HEK293 (cell line): ENCODE results near the gene ZNF23.

Experiments used
- CTCF ChIA-PET: fragments of 350-600 bp; formaldehyde crosslinking; extraction: SDS; loops from one replicate; lab custom pipeline; 2021; ENCODE audit warnings: antibody characterized with exemption; lab: Yijun Ruan, JAX
- POLR2A ChIA-PET: fragments of 300-600 bp; formaldehyde crosslinking; extraction: SDS; loops from one replicate; lab custom pipeline; 2020; ENCODE audit warnings: antibody characterized with exemption, inconsistent platforms; lab: Yijun Ruan, JAX
- H3K27ac ChIP-seq: fragments of 200-500 bp; sonication (Bioruptor generic); 2 replicates; pipeline ENCODE4 v1.5.1; 2014; ENCODE audit warnings: low read depth, low read length, control low read depth, inconsistent platforms; ENCODE audit errors: extremely low read depth
- H3K36me3 ChIP-seq, 2 experiments: fragments of 200-500 bp in 1 of 2; sonication (Bioruptor generic) in 1 of 2; 1 replicate in 1 of 2; 2 replicates in 1 of 2; pipeline ENCODE4 v1.5.1; 2014 to 2017; ENCODE audit warnings: inconsistent platforms in 2 of 2, low read length in 2 of 2; ENCODE audit not compliant: control insufficient read depth in 2 of 2, insufficient read depth in 1 of 2
- H3K4me1 ChIP-seq: fragments of 200-500 bp; sonication (Bioruptor generic); 2 replicates; pipeline ENCODE4 v1.5.1; 2014; ENCODE audit warnings: mild to moderate bottlenecking, low read length, inconsistent platforms; ENCODE audit not compliant: control insufficient read depth, insufficient read depth
- H3K4me3 ChIP-seq: 2 replicates; pipeline ENCODE4 v1.5.1; 2011; ENCODE audit warnings: low read depth, mild to moderate bottlenecking, control low read depth, low read length, moderate library complexity
- H3K9me3 ChIP-seq: fragments of 200-500 bp; sonication (Bioruptor generic); 2 replicates; pipeline ENCODE4 v1.5.1; 2014; ENCODE audit warnings: low read depth, low read length, inconsistent platforms; ENCODE audit not compliant: control insufficient read depth, insufficient read depth
- FEZF1 ChIP-seq: fragments of 450-650 bp; formaldehyde crosslinking; IDR thresholded peaks from 2 replicates; pipeline ENCODE4 v1.5.1; 2016; ENCODE audit warnings: missing biosample characterization, missing genetic modification characterization
- KLF7 ChIP-seq: fragments of 450-650 bp; formaldehyde crosslinking; IDR thresholded peaks from 2 replicates; pipeline ENCODE4 v1.5.1; 2016; ENCODE audit warnings: missing biosample characterization, missing genetic modification characterization, borderline replicate concordance
- PRDM4 ChIP-seq: fragments of 450-650 bp; formaldehyde crosslinking; IDR thresholded peaks from 2 replicates; pipeline ENCODE4 v1.5.1; 2017; ENCODE audit warnings: missing biosample characterization, missing genetic modification characterization
- SP2 ChIP-seq: fragments of 450-650 bp; formaldehyde crosslinking; IDR thresholded peaks from 2 replicates; pipeline ENCODE4 v1.5.1; 2016; ENCODE audit warnings: missing biosample characterization, missing genetic modification characterization
- ZNF10 ChIP-seq: fragments of 450-650 bp; formaldehyde crosslinking; IDR thresholded peaks from 2 replicates; pipeline ENCODE4 v1.5.1; 2017; ENCODE audit warnings: missing biosample characterization, missing genetic modification characterization
- ZNF202 ChIP-seq: fragments of 450-650 bp; formaldehyde crosslinking; IDR thresholded peaks from 2 replicates; pipeline ENCODE4 v1.5.1; 2016; ENCODE audit warnings: missing biosample characterization, missing genetic modification characterization, borderline replicate concordance
- ZNF341 ChIP-seq: fragments of 450-650 bp; formaldehyde crosslinking; IDR thresholded peaks from 2 replicates; pipeline ENCODE4; 2016; ENCODE audit warnings: low read depth, missing biosample characterization, missing genetic modification characterization
- ZNF544 ChIP-seq: fragments of 450-650 bp; formaldehyde crosslinking; IDR thresholded peaks from 2 replicates; pipeline ENCODE4 v1.5.0; 2017; ENCODE audit warnings: missing biosample characterization, missing genetic modification characterization
- ZNF610 ChIP-seq: fragments of 450-650 bp; formaldehyde crosslinking; IDR thresholded peaks from 2 replicates; pipeline ENCODE4 v1.5.1; 2016; ENCODE audit warnings: missing biosample characterization, missing genetic modification characterization, borderline replicate concordance
- ZNF645 ChIP-seq: fragments of 450-650 bp; formaldehyde crosslinking; IDR thresholded peaks from 2 replicates; pipeline ENCODE4; 2016; ENCODE audit warnings: missing biosample characterization, missing genetic modification characterization
- ZNF76 ChIP-seq: fragments of 450-650 bp; formaldehyde crosslinking; IDR thresholded peaks from 2 replicates; pipeline ENCODE4; 2016; ENCODE audit warnings: low read depth, missing biosample characterization, missing genetic modification characterization, borderline replicate concordance
- ZSCAN30 ChIP-seq: fragments of 450-650 bp; IDR thresholded peaks from 2 replicates; pipeline ENCODE4 v1.5.1; 2018; ENCODE audit warnings: missing biosample characterization, mild to moderate bottlenecking, missing genetic modification characterization, moderate library complexity
- TF ChIP-seq, protein P1 (sequence below): fragments of 450-650 bp; formaldehyde crosslinking; IDR thresholded peaks from 2 replicates; pipeline ENCODE4 v1.5.1; 2016; ENCODE audit warnings: missing biosample characterization, missing genetic modification characterization
- TF ChIP-seq, protein P2 (sequence below): fragments of 450-650 bp; formaldehyde crosslinking; IDR thresholded peaks from 2 replicates; pipeline ENCODE4 v1.5.1; 2016; ENCODE audit warnings: missing biosample characterization, missing genetic modification characterization
- TF ChIP-seq, protein P3 (sequence below): fragments of 450-650 bp; formaldehyde crosslinking; IDR thresholded peaks from 2 replicates; pipeline ENCODE4 v1.5.1; 2016; ENCODE audit warnings: missing biosample characterization, missing genetic modification characterization
- TF ChIP-seq, protein P4 (sequence below): fragments of 450-650 bp; formaldehyde crosslinking; IDR thresholded peaks from 2 replicates; pipeline ENCODE4 v1.5.1; 2016; ENCODE audit warnings: missing biosample characterization, missing genetic modification characterization

ZNF23 gene

DNA sequence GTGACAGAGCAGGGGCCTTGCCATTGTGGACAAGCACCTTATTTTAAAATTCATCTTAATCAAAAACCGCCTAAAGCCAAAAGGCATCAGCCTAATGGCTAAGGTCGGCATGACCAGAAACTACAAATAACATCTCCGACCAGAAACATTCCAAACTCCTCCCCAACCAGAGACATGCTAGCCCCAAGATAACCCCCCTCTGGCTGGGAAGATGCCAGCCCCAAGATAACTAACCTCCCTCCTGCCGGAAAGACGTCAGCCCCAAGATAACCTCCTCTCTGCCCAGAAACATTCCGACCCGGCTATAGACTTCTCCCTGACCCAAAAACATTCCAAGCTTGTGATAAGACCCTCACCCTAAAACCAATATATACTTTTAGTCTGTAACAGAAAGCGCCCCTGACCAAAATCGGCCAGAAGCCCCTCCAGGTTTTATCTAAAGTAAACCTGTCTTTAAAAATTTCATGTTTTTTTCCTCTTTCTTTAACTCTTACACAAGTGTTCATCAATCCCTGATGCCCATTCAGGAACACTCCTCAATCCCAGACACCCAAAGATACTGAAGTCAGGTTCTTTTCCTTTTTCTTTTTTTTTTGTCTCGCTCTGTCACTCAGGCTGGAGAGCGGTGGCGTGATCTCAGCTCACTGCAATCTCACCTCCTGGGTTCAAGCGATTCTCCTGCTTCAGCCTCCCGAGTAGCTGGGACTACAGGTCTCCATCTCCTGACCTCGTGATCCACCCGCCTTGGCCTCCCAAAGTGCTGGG, 52.9 kb downstream of the ZNF23 start:
- H3K4me3 ChIP-seq = no peak overlapping the region
- no peaks in the 10 kb centered on the region for H3K4me1 ChIP-seq

GRCh38 chr16:71408536-71408935, 53.5 kb downstream of the ZNF23 start:
- H3K27ac ChIP-seq = no peak overlapping the region
- H3K36me3 ChIP-seq = no peaks in the 10 kb centered on the region
- no peaks in the 10 kb centered on the region for H3K9me3 ChIP-seq
- no peaks in the 10 kb centered on the region for H3K4me1 ChIP-seq
- H3K4me3 ChIP-seq = no peak overlapping the region
- POLR2A ChIA-PET = no interaction called here
- TF ChIP-seq, protein P1, sequence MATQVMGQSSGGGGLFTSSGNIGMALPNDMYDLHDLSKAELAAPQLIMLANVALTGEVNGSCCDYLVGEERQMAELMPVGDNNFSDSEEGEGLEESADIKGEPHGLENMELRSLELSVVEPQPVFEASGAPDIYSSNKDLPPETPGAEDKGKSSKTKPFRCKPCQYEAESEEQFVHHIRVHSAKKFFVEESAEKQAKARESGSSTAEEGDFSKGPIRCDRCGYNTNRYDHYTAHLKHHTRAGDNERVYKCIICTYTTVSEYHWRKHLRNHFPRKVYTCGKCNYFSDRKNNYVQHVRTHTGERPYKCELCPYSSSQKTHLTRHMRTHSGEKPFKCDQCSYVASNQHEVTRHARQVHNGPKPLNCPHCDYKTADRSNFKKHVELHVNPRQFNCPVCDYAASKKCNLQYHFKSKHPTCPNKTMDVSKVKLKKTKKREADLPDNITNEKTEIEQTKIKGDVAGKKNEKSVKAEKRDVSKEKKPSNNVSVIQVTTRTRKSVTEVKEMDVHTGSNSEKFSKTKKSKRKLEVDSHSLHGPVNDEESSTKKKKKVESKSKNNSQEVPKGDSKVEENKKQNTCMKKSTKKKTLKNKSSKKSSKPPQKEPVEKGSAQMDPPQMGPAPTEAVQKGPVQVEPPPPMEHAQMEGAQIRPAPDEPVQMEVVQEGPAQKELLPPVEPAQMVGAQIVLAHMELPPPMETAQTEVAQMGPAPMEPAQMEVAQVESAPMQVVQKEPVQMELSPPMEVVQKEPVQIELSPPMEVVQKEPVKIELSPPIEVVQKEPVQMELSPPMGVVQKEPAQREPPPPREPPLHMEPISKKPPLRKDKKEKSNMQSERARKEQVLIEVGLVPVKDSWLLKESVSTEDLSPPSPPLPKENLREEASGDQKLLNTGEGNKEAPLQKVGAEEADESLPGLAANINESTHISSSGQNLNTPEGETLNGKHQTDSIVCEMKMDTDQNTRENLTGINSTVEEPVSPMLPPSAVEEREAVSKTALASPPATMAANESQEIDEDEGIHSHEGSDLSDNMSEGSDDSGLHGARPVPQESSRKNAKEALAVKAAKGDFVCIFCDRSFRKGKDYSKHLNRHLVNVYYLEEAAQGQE (tag by site-specific recombination) = no peak
- no peak for TF ChIP-seq PRDM4 (tag by site-specific recombination)
- no peak for TF ChIP-seq ZNF10 (tag by site-specific recombination)
- TF ChIP-seq ZNF544 (tag by site-specific recombination) = no peak
- TF ChIP-seq, protein P2, sequence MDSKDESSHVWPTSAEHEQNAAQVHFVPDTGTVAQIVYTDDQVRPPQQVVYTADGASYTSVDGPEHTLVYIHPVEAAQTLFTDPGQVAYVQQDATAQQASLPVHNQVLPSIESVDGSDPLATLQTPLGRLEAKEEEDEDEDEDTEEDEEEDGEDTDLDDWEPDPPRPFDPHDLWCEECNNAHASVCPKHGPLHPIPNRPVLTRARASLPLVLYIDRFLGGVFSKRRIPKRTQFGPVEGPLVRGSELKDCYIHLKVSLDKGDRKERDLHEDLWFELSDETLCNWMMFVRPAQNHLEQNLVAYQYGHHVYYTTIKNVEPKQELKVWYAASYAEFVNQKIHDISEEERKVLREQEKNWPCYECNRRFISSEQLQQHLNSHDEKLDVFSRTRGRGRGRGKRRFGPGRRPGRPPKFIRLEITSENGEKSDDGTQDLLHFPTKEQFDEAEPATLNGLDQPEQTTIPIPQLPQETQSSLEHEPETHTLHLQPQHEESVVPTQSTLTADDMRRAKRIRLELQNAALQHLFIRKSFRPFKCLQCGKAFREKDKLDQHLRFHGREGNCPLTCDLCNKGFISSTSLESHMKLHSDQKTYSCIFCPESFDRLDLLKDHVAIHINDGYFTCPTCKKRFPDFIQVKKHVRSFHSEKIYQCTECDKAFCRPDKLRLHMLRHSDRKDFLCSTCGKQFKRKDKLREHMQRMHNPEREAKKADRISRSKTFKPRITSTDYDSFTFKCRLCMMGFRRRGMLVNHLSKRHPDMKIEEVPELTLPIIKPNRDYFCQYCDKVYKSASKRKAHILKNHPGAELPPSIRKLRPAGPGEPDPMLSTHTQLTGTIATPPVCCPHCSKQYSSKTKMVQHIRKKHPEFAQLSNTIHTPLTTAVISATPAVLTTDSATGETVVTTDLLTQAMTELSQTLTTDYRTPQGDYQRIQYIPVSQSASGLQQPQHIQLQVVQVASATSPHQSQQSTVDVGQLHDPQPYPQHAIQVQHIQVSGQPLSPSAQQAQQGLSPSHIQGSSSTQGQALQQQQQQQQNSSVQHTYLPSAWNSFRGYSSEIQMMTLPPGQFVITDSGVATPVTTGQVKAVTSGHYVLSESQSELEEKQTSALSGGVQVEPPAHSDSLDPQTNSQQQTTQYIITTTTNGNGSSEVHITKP (tag by site-specific recombination) = no peak
- no peak for TF ChIP-seq ZSCAN30 (tag by site-specific recombination)
- no peak for TF ChIP-seq ZNF341 (tag by site-specific recombination)
- no peak for TF ChIP-seq SP2 (tag by site-specific recombination)
- TF ChIP-seq, protein P3, sequence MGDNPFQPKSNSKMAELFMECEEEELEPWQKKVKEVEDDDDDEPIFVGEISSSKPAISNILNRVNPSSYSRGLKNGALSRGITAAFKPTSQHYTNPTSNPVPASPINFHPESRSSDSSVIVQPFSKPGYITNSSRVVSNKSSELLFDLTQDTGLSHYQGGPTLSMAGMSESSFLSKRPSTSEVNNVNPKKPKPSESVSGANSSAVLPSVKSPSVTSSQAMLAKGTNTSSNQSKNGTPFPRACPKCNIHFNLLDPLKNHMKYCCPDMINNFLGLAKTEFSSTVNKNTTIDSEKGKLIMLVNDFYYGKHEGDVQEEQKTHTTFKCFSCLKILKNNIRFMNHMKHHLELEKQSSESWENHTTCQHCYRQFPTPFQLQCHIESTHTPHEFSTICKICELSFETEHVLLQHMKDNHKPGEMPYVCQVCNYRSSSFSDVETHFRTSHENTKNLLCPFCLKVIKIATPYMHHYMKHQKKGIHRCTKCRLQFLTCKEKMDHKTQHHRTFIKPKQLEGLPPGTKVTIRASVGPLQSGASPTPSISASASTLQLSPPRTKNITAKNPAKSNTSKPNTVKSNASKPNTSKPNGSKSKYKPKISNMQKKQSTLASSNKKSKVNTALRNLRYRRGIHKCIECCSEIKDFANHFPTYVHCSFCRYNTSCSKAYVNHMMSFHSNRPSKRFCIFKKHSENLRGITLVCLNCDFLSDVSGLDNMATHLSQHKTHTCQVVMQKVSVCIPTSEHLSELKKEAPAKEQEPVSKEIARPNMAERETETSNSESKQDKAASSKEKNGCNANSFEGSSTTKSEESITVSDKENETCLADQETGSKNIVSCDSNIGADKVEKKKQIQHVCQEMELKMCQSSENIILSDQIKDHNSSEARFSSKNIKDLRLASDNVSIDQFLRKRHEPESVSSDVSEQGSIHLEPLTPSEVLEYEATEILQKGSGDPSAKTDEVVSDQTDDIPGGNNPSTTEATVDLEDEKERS (tag by site-specific recombination) = no peak
- TF ChIP-seq FEZF1 (tag by site-specific recombination) = no peak
- TF ChIP-seq, all 188 proteins: peak for 0
- CTCF ChIA-PET = interaction anchor here (1.6 kb wide), 1 partner anchor 41 kb away, joined by 7 read pairs; no protein-coding TSS in a partner anchor

More for the DNA sequence above, 52.9 kb downstream of the ZNF23 start:
- ChIA-PET POLR2A (no interaction called here), CTCF (interaction anchor here (1.6 to 6.2 kb wide), 2 partner anchors 42 to 89 kb away, joined by 7 to 72 read pairs; no protein-coding TSS in a partner anchor)
- Histone ChIP-seq H3K27ac (no peak overlapping the region), H3K36me3 (no peaks in the 10 kb centered on the region), H3K9me3 (no peaks in the 10 kb centered on the region)
- TF ChIP-seq, protein P4, sequence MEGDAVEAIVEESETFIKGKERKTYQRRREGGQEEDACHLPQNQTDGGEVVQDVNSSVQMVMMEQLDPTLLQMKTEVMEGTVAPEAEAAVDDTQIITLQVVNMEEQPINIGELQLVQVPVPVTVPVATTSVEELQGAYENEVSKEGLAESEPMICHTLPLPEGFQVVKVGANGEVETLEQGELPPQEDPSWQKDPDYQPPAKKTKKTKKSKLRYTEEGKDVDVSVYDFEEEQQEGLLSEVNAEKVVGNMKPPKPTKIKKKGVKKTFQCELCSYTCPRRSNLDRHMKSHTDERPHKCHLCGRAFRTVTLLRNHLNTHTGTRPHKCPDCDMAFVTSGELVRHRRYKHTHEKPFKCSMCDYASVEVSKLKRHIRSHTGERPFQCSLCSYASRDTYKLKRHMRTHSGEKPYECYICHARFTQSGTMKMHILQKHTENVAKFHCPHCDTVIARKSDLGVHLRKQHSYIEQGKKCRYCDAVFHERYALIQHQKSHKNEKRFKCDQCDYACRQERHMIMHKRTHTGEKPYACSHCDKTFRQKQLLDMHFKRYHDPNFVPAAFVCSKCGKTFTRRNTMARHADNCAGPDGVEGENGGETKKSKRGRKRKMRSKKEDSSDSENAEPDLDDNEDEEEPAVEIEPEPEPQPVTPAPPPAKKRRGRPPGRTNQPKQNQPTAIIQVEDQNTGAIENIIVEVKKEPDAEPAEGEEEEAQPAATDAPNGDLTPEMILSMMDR (tag by site-specific recombination) = no peak
- TF ChIP-seq ZNF202 (no peak), ZNF76 (no peak), ZNF645 (tag by site-specific recombination) (no peak), KLF7 (tag by site-specific recombination) (no peak), ZNF610 (no peak)
